Panc1 (cell line): ENCODE data around the gene FAM174B. TPM values are rescaled to one million over a fixed set of nuclear protein-coding genes. Genes with fewer than 3 reads are reported as not detected.

ENCODE experiments used
- ATAC-seq: fragments of 200-7000 bp; cut with Tn5 transposase; 2 replicates; pipeline ENCODE4 v1.9.1; 2020; ENCODE audit warnings: mild to moderate bottlenecking, moderate library complexity
- BruUV-seq: library from RNA; stranded (reverse); fragments of 400-500 nt; replicated peaks from 2 replicates; lab custom pipeline; 2021; lab: Mats Ljungman, UMichigan
- CTCF ChIA-PET: fragments of 300-600 bp; sonication (Branson Sonifier 250); formaldehyde crosslinking; loops from one replicate; lab custom pipeline; 2022; ENCODE audit warnings: antibody characterized with exemption; lab: Charles Lee
- POLR2A ChIA-PET: fragments of 300-600 bp; sonication (Branson Sonifier 250); formaldehyde crosslinking; loops from one replicate; lab custom pipeline; 2022; ENCODE audit warnings: antibody characterized with exemption; lab: Charles Lee
- DNase-seq: peaks from one replicate; pipeline ENCODE4 v3.0.0-alpha.2; 2010; ENCODE audit warnings: low read depth, low spot score
- H3K27ac ChIP-seq: 2 replicates; pipeline ENCODE4 v1.5.1; 2011; ENCODE audit warnings: mild to moderate bottlenecking, low read length, inconsistent platforms
- H3K27me3 ChIP-seq: fragments of 200-500 bp; sonication (Bioruptor generic); 2 replicates; pipeline ENCODE4 v1.6.0; 2014; ENCODE audit warnings: low read length, inconsistent platforms; ENCODE audit not compliant: control insufficient read depth, insufficient read depth
- H3K36me3 ChIP-seq: fragments of 200-500 bp; sonication (Bioruptor generic); 2 replicates; pipeline ENCODE4 v1.5.1; 2014; ENCODE audit warnings: inconsistent platforms, mild to moderate bottlenecking, low read length, moderate library complexity; ENCODE audit not compliant: control insufficient read depth, insufficient read depth
- H3K4me1 ChIP-seq: 2 replicates; pipeline ENCODE4 v1.5.1; 2011; ENCODE audit warnings: inconsistent platforms, mild to moderate bottlenecking, low read length, moderate library complexity; ENCODE audit not compliant: control insufficient read depth, insufficient read depth
- H3K4me3 ChIP-seq, 2 experiments: 2 replicates each; pipeline ENCODE4 v1.5.1; 2011 to 2012; ENCODE audit warnings: low read depth in 2 of 2, low read length in 2 of 2, mild to moderate bottlenecking in 2 of 2, inconsistent platforms in 1 of 2, moderate library complexity in 1 of 2
- H3K9me3 ChIP-seq: fragments of 200-500 bp; sonication (Bioruptor generic); 2 replicates; pipeline ENCODE4 v1.5.1; 2014; ENCODE audit warnings: low read depth, mild to moderate bottlenecking, inconsistent platforms, low read length, moderate library complexity; ENCODE audit not compliant: control insufficient read depth, insufficient read depth
- POLR2AphosphoS5 ChIP-seq: IDR thresholded peaks from 2 replicates; pipeline ENCODE4 v1.6.1; 2012; ENCODE audit warnings: mild to moderate bottlenecking, low read depth, low read length, moderate library complexity
- REST ChIP-seq, 2 experiments: IDR thresholded peaks; 2 replicates each; pipeline ENCODE4 v1.6.1; 2011 to 2012; ENCODE audit warnings: low read depth in 2 of 2, control low read depth in 1 of 2, low read length in 1 of 2, mild to moderate bottlenecking in 1 of 2, moderate library complexity in 1 of 2; ENCODE audit not compliant: insufficient read depth in 1 of 2
- in situ Hi-C: cut with HindIII; loops from 2 replicates; pipeline ENCODE4 v1.10.0; 2016; ENCODE audit warnings: low sequenced_read_pairs, low pct_unique_long_range_greater_than_20kb
- intact Hi-C: fragments of 100-400 bp; cut with micrococcal nuclease; formaldehyde crosslinking; loops from one replicate; pipeline ENCODE4 v1.10.0; 2022; ENCODE audit not compliant: unreplicated experiment
- total RNA-seq: library from RNA; stranded (reverse); gene quantifications from one replicate; pipeline ENCODE4 v1.2.1, GENCODE V29; 2021; ENCODE audit not compliant: unreplicated experiment

FAM174B gene
- total RNA-seq, 1 experiment from 2014 or later: 30.7 TPM

- intact Hi-C loops (no loop called here), in situ Hi-C loops (no loop called here)
- no peak for TF ChIP-seq REST (IDR thresholded peaks at IDR 0.05; ENCODE audit: insufficient read depth in 1 of 2, low read depth in 2 of 2, low read length in 1 of 2)
- DNase-seq (no peak), ATAC-seq (no peak)
- Histone ChIP-seq H3K4me1 (peaks cover 55% of the 10 kb centered on the region), H3K27me3 (no peaks in the 10 kb centered on the region), H3K36me3 (no peaks in the 10 kb centered on the region), H3K27ac (no peak overlapping the region; the same call in 1 of the 2 replicates), H3K4me3 (no peak overlapping the region), H3K9me3 (no peaks in the 10 kb centered on the region)
- ChIA-PET CTCF (no interaction called here), POLR2A (no interaction called here)
- BruUV-seq: no TSS peak
Measured at GRCh38 chr15:92650256-92650655, 5.3 kb downstream of the FAM174B start.

- CTCF ChIA-PET: no interaction called here
- in situ Hi-C loops: no loop called here
- BruUV-seq: no TSS peak
Measured at GRCh38 chr15:92648190-92648875, 7.2 kb downstream of the FAM174B start.

More at GRCh38 chr15:92648190-92648875, 7.2 kb downstream of the FAM174B start:
- Histone ChIP-seq H3K27me3 (no peaks in the 10 kb centered on the region), H3K4me1 (peaks cover 63% of the 10 kb centered on the region), H3K36me3 (no peaks in the 10 kb centered on the region), H3K9me3 (no peaks in the 10 kb centered on the region), H3K4me3 (no peak overlapping the region), H3K27ac (no peak overlapping the region; the same call in 1 of the 2 replicates)
- DNase-seq (no peak), ATAC-seq (no peak)
- intact Hi-C loops: no loop called here
- TF ChIP-seq POLR2AphosphoS5 (no peak), REST (IDR thresholded peaks at IDR 0.05; ENCODE audit: insufficient read depth in 1 of 2, low read depth in 2 of 2, low read length in 1 of 2) (no peak)
- POLR2A ChIA-PET: no interaction called here
